ENCODE data around the gene PRXL2A.

DNA sequence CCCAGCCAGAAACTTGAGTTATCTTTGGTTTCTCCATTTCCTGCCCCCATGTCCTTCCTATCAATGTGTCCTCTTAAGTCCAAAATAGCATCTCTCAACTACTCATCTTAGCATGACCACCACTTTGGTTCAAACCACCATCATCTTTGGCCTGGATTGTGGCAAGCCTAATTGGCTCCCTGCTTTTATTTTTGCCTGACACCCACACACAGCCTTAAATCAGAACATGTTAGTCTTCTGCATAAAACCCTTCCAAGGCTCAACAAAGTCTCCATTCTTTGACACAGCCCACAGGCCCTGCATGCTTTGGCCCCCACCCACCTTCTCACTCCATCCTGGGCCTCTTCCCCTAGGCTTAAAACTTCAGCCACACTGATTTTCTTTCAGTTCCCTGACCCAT is 43.7 kb downstream of the PRXL2A start:
- TF ChIP-seq, protein P1, sequence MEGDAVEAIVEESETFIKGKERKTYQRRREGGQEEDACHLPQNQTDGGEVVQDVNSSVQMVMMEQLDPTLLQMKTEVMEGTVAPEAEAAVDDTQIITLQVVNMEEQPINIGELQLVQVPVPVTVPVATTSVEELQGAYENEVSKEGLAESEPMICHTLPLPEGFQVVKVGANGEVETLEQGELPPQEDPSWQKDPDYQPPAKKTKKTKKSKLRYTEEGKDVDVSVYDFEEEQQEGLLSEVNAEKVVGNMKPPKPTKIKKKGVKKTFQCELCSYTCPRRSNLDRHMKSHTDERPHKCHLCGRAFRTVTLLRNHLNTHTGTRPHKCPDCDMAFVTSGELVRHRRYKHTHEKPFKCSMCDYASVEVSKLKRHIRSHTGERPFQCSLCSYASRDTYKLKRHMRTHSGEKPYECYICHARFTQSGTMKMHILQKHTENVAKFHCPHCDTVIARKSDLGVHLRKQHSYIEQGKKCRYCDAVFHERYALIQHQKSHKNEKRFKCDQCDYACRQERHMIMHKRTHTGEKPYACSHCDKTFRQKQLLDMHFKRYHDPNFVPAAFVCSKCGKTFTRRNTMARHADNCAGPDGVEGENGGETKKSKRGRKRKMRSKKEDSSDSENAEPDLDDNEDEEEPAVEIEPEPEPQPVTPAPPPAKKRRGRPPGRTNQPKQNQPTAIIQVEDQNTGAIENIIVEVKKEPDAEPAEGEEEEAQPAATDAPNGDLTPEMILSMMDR (IDR thresholded peaks at IDR 0.05; ENCODE audit: poor library complexity), result no peak
- TF ChIP-seq EZH2phosphoT487 (IDR thresholded peaks at IDR 0.05; ENCODE audit: low read depth, severe bottlenecking, unreplicated experiment) (no peak), EZH2 (IDR thresholded peaks at IDR 0.05; ENCODE audit: borderline replicate concordance) (no peak)

Data from hepatocyte (in vitro differentiated cells).